NCI-H446 treated with DMSO at 0.1 percent for 48 hours (cell line): ENCODE data around the gene S100A4.
A peak's percentile ranks its signal among the peaks of the same experiment; 100 is the strongest.
"Not testable (repeated sequence)": the region's sequence is repeated elsewhere in the genome, so short reads cannot be mapped to it uniquely, and the experiment has no call there.

Source experiments
- DNase-seq: peaks from one replicate; lab custom pipeline; 2025; lab: John Stamatoyannopoulos, UW

The S100A4 gene

DNA sequence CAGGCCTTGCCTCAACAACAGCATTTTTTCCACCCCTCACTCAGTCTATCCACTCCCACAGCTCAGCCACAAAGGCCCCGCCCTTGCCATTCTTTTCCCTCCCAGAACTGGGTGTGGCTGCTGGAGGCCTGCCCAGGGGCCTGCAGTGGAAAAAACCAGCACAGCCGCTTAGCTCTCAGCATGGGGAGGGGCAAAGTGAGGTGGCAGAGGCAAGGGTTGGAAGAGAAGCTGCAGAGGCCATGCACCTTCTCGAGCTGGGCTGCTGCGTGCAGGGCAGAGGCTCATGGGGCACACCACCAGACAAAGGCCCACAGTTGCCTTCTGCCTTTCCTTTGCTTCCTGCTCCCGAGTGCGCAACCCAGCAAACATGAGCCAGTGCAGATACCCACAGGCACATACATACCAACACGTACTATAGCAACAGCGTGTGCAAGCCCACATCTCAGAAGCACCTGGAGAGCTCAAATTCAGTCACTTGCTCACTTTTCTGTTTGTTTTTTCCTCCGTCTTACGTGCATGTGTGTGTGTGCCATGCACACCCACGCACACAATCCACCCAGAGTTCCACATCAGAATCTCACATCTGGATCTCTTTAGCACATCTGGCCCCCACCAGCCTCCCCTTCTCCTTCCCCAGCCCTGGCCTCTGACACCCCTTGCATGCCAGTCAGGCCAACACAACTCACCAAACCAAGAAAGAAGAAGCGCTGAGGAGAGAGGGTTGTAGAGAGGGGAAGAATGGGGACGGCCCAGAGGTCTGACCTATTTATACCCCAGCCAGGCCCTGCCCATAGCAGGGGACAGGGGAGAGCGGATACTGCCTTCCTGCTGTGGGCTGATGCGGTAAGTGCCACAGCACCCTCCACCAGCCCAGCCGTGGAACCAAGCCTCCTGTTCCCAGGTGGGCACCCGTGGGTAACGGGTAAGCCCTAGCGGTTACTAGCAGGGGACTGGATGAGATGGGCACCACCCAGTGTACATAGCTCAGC lies at the start of gene S100A4:
TSS of gene S100A4 (minus strand) at position 740 of the 989 bp plus-strand sequence. CDS start 1,012 bp downstream, outside the sequence.
- peak; percentile 95 for DNase-seq

GRCh38 chr1:153592748-153593147 lies 47.1 kb upstream of the S100A4 start:
- DNase-seq = no peak

- DNase-seq = no peak
Observed at GRCh38 chr1:153588482-153588881, 42.9 kb upstream of the S100A4 start.

DNA sequence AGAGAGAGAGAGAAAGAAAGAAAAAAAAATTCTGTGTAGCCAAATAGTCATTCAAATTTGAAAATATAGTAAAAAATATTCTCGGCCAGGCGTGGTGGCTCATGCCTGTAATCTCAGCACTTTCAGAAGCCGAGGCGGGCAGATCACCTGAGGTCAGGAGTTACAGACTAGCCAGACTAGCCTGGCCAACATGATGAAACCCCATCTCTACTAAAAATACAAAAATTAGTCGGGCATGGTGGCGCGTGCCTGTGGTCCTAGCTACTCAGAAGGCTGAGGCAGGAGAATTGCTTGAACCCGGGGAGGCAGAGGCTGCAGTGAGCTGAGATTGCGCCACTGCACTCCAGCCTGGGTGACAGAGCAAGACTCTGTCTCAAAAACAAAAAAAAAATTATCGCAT lies 42.4 kb upstream of the S100A4 start:
- not testable (repeated sequence) for DNase-seq

GRCh38 chr1:153587314-153587713 lies 41.7 kb upstream of the S100A4 start:
- no peak for DNase-seq

DNA sequence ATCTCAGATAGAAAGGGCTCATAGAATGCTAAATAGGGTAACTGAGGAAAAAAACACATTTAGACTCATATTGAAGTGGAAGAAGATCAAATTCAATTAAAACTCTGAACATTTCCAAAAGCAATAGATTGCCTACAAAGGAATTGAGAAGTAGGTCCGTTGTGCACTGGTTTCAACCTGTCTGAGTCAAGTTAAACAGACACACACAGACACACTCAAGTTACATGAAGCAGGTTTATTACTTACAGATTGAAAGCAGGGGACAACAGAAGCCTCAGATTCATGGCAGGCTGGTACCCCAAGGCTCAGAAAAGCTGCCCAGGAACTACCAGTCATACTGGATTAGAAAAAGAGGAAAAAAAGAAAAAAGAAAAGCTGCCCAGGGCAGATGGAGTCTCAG lies 40.7 kb upstream of the S100A4 start:
- no peak for DNase-seq

GRCh38 chr1:153585006-153585405 lies 39.4 kb upstream of the S100A4 start:
- DNase-seq = no peak

DNA sequence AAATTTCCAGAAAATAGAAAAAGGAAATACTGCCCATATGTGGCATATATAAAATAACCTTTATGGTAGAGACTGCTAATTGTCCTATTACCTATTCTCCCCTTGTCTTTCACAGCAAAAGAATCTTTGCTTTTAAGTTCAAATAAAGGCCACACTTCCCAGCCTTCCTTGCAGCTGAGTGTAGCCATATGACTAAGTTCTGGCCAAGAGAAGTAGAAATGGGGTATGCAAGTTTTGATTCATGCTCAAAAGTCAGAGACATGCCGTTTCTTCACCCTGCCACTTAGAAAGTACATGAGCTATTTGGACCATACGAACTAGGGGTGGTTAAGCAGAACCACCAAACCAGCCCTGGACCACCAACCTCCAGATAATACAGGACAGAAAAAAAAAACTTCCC lies 38.4 kb upstream of the S100A4 start:
- no peak for DNase-seq

GRCh38 chr1:153583514-153583913 lies 37.9 kb upstream of the S100A4 start:
- DNase-seq = not testable (repeated sequence)

- not testable (repeated sequence) for DNase-seq
Observed at GRCh38 chr1:153582836-153583235, 37.2 kb upstream of the S100A4 start.

DNA sequence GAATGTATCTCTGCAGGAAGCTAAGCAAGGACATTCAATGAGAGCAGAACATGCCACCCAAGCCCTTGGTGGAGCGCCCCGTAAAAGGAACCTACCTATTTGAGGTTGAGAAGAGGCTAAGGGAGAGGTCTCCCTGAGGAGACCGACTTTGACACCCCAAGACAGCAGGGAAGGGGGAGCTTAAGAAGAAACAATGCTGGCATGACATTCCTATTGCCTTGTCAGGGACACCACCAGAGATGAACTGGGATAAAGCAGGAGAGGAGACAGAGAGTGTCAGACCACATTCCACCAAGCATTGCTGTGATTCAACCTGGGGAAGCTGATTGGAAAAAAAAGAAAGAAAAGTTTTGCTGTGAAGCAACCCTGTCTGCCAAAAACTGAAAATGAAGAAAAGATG lies 33.3 kb upstream of the S100A4 start:
- DNase-seq = no peak

DNA sequence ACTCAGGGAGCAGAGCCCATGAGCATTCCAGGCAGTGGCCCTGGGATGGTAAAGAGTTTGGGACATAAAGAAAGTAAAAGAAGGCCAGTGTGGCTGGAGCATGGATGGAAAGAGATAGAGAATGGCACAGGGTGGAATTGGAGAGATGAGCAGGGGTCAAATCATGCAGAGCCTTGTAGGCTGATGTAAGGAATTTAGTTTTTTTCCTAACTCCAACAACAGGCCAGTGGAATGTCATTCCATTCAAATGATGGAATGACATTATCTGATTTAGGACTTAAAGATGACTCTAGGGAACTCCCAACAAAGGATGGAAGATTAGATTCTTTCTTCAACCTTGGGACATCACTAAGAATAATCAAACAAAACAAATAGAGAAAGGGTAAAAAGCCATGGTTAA lies 32.9 kb upstream of the S100A4 start:
- no peak for DNase-seq

- no peak for DNase-seq
Observed at GRCh38 chr1:153577624-153578051, 32.0 kb upstream of the S100A4 start.

- no peak for DNase-seq
Observed at GRCh38 chr1:153577138-153577537, 31.5 kb upstream of the S100A4 start.

- not testable (repeated sequence) for DNase-seq
Observed at GRCh38 chr1:153575497-153575896, 29.9 kb upstream of the S100A4 start.

DNA sequence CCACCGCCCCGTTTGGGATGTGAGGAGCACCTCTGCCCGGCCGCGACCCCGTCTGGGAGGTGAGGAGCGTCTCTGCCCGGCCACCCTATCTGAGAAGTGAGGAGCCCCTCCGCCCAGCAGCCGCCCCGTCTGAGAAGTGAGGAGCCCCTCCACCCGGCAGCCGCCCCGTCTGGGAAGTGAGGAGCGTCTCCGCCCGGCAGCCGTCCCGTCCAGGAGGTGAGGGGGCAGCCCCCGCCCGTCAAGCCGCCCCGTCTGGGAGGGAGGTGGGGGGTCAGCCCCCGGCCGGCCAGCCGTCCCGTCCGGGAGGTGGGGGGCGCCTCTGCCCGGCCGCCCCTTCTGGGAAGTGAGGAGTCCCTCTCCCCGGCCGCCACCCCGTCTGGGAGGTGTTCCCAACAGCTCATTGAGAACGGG lies 29.5 kb upstream of the S100A4 start:
- not testable (repeated sequence) for DNase-seq

- DNase-seq = no peak
Observed at GRCh38 chr1:153573351-153573750, 27.7 kb upstream of the S100A4 start.

- DNase-seq = peak; percentile 47
Observed at GRCh38 chr1:153572569-153573015, 27.0 kb upstream of the S100A4 start.

- no peak for DNase-seq
Observed at GRCh38 chr1:153571706-153572105, 26.1 kb upstream of the S100A4 start.

GRCh38 chr1:153570874-153571273 lies 25.3 kb upstream of the S100A4 start:
- DNase-seq = no peak

DNA sequence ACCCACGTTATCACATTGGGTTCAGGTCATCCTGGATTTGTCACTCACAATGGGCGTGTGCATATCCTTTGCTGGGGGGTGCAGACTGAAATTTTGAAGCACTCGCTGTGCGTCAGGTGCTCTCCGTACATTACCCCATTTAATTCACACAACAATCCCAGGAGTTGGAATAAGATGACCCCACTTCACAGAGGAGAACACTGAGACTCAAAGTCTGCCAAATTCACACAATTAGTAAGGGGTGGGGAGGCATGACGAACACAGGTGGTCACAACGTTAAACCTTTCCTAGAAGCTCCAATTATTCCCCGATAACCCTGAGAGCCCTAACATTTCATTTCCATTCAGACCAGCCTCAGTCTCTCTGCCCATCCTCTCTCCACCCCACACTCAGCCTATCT lies 23.9 kb upstream of the S100A4 start:
- no peak for DNase-seq

DNA sequence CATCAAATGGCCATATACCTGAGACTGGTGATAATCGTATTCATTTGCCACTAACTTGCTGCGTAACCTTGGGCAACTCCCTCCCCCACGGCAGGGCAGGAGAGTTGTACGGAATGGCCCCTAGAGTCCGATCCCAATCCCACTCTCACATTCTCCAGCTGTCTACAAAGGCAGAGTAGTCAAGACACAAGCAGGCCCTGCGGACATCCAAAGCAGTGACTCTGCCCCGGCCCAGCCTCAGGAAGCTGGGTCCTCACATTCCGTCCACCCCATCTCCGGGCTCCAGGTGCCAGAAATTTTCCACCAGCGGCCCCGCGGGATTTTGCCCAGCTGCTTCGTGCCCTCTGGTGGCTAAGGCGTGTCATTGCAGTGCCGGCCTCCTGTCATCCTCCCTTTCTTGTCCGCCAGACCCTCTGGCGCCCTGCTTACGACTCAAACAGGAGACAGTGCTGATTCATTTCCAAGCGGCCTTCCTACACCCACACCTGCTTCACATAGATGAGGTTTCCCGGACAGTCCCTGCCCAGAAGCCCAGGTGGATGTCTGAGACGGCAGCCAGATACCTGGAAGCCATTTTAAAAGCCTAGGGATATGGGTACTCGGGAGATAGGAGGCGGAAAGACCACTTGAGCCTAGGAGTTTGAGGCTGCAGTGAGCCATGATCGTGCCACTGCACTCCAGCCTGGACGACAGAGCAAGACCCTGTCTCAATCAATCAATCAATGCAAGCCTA lies 22.9 kb upstream of the S100A4 start:
- peak; percentile 83 for DNase-seq
